ENCODE data around the gene LRRC61.

- TF ChIP-seq GATA2 (IDR thresholded peaks at IDR 0.05; ENCODE audit: low read depth, low read length) (no peak), GATA3 (IDR thresholded peaks at IDR 0.05; ENCODE audit: low read depth, low read length) (no peak)
Observed at GRCh38 chr7:150342121-150342408, 18.9 kb downstream of the LRRC61 start.
